HCT116 (cell line): ENCODE measurements around the gene RYR2. TPM values are rescaled to one million over a fixed set of nuclear protein-coding genes. Genes with fewer than 3 reads are reported as not detected.

ENCODE experiments used
- ATAC-seq: fragments of 200-7000 bp; cut with Tn5 transposase; 2 replicates; pipeline ENCODE4 v1.9.1; 2020; ENCODE audit warnings: mild to moderate bottlenecking, moderate library complexity
- BruUV-seq: library from RNA; stranded (reverse); fragments of 400-500 nt; replicated peaks from 2 replicates; lab custom pipeline; 2021; lab: Mats Ljungman, UMichigan
- CTCF ChIA-PET: fragments of 300-600 bp; sonication (Branson Sonifier 250); formaldehyde crosslinking; loops from one replicate; lab custom pipeline; 2021; ENCODE audit warnings: antibody characterized with exemption; lab: Charles Lee
- POLR2A ChIA-PET: fragments of 300-600, 350-600 bp; sonication (Branson Sonifier 250); formaldehyde crosslinking; loops from one replicate; lab custom pipeline; 2021; ENCODE audit warnings: antibody characterized with exemption; lab: Charles Lee
- RAD21 ChIA-PET, 2 experiments: fragments of 300-600 bp; sonication (Branson Sonifier 250); formaldehyde crosslinking; loops; one replicate each; lab custom pipeline; 2023; ENCODE audit warnings: low total read pairs in 2 of 2; ENCODE audit not compliant: uncharacterized antibody in 2 of 2, unreplicated experiment in 2 of 2, low non-redundant PET in 1 of 2; lab: Charles Lee
- DNase-seq: peaks from one replicate; pipeline ENCODE4 v3.0.0-alpha.2; 2010; ENCODE audit warnings: low read depth, low spot score
- H2AFZ ChIP-seq: fragments of 200-600 bp; shearing (Covaris generic), sonication (generic); 2 replicates; pipeline ENCODE4 v1.6.1; 2017; ENCODE audit warnings: low read depth, mixed run types, mixed read lengths, antibody characterized with exemption, low read length; ENCODE audit not compliant: poor library complexity, severe bottlenecking
- H3K27ac ChIP-seq: 2 replicates; pipeline ENCODE4 v1.5.1; 2012; ENCODE audit warnings: low read depth, low read length
- H3K27me3 ChIP-seq: fragments of 200-600 bp; sonication (generic); 2 replicates; pipeline ENCODE4 v1.6.1; 2016; ENCODE audit warnings: mixed run types, low read length, mixed read lengths; ENCODE audit not compliant: insufficient read depth
- H3K36me3 ChIP-seq, 2 experiments: fragments of 200-500 bp in 1 of 2; fragments of 200-600 bp in 1 of 2; sonication (Bioruptor generic) in 1 of 2; sonication (generic) in 1 of 2; 2 replicates each; pipeline versions ENCODE4 v1.5.1 to v1.6.1; 2014 to 2016; ENCODE audit warnings: low read length in 2 of 2, inconsistent platforms in 1 of 2, mixed read lengths in 1 of 2, mixed run types in 1 of 2; ENCODE audit not compliant: insufficient read depth in 2 of 2, control insufficient read depth in 1 of 2
- H3K4me1 ChIP-seq, 2 experiments: fragments of 200-600 bp in 1 of 2; sonication (generic) in 1 of 2; 2 replicates each; pipeline versions ENCODE4 v1.5.1 to v1.6.1; 2012 to 2017; ENCODE audit warnings: low read length in 2 of 2, inconsistent platforms in 1 of 2, mild to moderate bottlenecking in 1 of 2, mixed read lengths in 1 of 2, mixed run types in 1 of 2, moderate library complexity in 1 of 2; ENCODE audit not compliant: insufficient read depth in 2 of 2, control insufficient read depth in 1 of 2
- H3K4me2 ChIP-seq: fragments of 200-600 bp; sonication (generic); 2 replicates; pipeline ENCODE4 v1.6.1; 2017; ENCODE audit warnings: mixed run types, low read length, mixed read lengths
- H3K4me3 ChIP-seq, 2 experiments: fragments of 200-600 bp in 1 of 2; sonication (generic) in 1 of 2; replicated peaks in 1 of 2; 2 replicates each; pipeline ENCODE4 v1.5.1; 2011 to 2016; ENCODE audit warnings: low read length in 2 of 2, control low read depth in 1 of 2, low read depth in 1 of 2, mild to moderate bottlenecking in 1 of 2, mixed read lengths in 1 of 2, mixed run types in 1 of 2
- H3K79me2 ChIP-seq: fragments of 200-600 bp; sonication (generic); 2 replicates; pipeline ENCODE4 v1.6.1; 2017; ENCODE audit warnings: mild to moderate bottlenecking, mixed run types, low read length, moderate library complexity, mixed read lengths; ENCODE audit not compliant: insufficient read depth
- H3K9ac ChIP-seq: fragments of 200-600 bp; sonication (generic); 2 replicates; pipeline ENCODE4 v1.6.1; 2016; ENCODE audit warnings: low read length, mixed read lengths
- H3K9me2 ChIP-seq: fragments of 200-600 bp; sonication (generic), shearing (Covaris generic); 2 replicates; pipeline ENCODE4 v1.6.1; 2017; ENCODE audit warnings: mixed run types, mild to moderate bottlenecking, moderate library complexity; ENCODE audit not compliant: insufficient read depth
- H3K9me3 ChIP-seq, 2 experiments: fragments of 200-500 bp in 1 of 2; fragments of 200-600 bp in 1 of 2; sonication (Bioruptor generic) in 1 of 2; sonication (generic) in 1 of 2; 2 replicates each; pipeline ENCODE4 v1.6.1; 2014 to 2017; ENCODE audit warnings: low read length in 2 of 2, mixed read lengths in 2 of 2, inconsistent platforms in 1 of 2, low read depth in 1 of 2, mild to moderate bottlenecking in 1 of 2, mixed run types in 1 of 2, moderate library complexity in 1 of 2; ENCODE audit not compliant: control insufficient read depth in 1 of 2, insufficient read depth in 1 of 2
- H4K20me1 ChIP-seq: fragments of 200-600 bp; sonication (generic), shearing (Covaris generic); 2 replicates; pipeline ENCODE4 v1.6.1; 2017; ENCODE audit warnings: mixed run types, mild to moderate bottlenecking, moderate library complexity; ENCODE audit not compliant: insufficient read depth
- CBX3 ChIP-seq: IDR thresholded peaks from 2 replicates; pipeline ENCODE4 v1.6.1; 2012; ENCODE audit warnings: low read depth
- EGR1 ChIP-seq: IDR thresholded peaks from 2 replicates; pipeline ENCODE4 v1.6.1; 2012; ENCODE audit warnings: low read depth
- ELF1 ChIP-seq: IDR thresholded peaks from 2 replicates; pipeline ENCODE4 v1.6.1; 2012; ENCODE audit warnings: low read depth, borderline replicate concordance
- EZH2phosphoT487 ChIP-seq: fragments of 200-600 bp; IDR thresholded peaks from 2 replicates; pipeline ENCODE4 v1.6.1; 2018; ENCODE audit warnings: antibody characterized with exemption, borderline replicate concordance
- FOSL1 ChIP-seq: IDR thresholded peaks from 2 replicates; pipeline ENCODE4 v1.6.1; 2012; ENCODE audit warnings: low read depth
- JUND ChIP-seq: IDR thresholded peaks from 2 replicates; pipeline ENCODE4 v1.6.1; 2012
- POLR2AphosphoS5 ChIP-seq: IDR thresholded peaks from 2 replicates; pipeline ENCODE4 v1.6.1; 2011; ENCODE audit warnings: mild to moderate bottlenecking, low read depth, low read length, moderate library complexity
- RAD21 ChIP-seq: IDR thresholded peaks from 2 replicates; pipeline ENCODE4 v1.6.1; 2012; ENCODE audit warnings: low read depth, mild to moderate bottlenecking
- SIN3A ChIP-seq: IDR thresholded peaks from 2 replicates; pipeline ENCODE4 v1.6.1; 2012; ENCODE audit warnings: low read depth
- SP1 ChIP-seq: IDR thresholded peaks from 2 replicates; pipeline ENCODE4 v1.6.1; 2012; ENCODE audit warnings: low read depth
- TCF7L2 ChIP-seq: IDR thresholded peaks from 2 replicates; pipeline ENCODE4 v1.7.0; 2011; ENCODE audit warnings: borderline replicate concordance, inconsistent platforms; ENCODE audit not compliant: insufficient read depth, insufficient read length; ENCODE audit errors: extremely low read depth
- ZFX ChIP-seq: fragments of 450-650 bp; IDR thresholded peaks from 2 replicates; pipeline ENCODE4 v1.6.1; 2017
- ZNF274 ChIP-seq: fragments of 200-500 bp; sonication (Bioruptor generic); IDR thresholded peaks from 2 replicates; pipeline ENCODE4 v1.6.1; 2014; ENCODE audit warnings: mild to moderate bottlenecking, low read depth, low read length, inconsistent platforms
- intact Hi-C: fragments of 100-400 bp; cut with micrococcal nuclease; formaldehyde crosslinking; loops from 2 replicates; pipeline ENCODE4 v1.10.0; 2022
- total RNA-seq: library from RNA; stranded (reverse); gene quantifications from one replicate; pipeline ENCODE4 v1.2.1, GENCODE V29; 2021; ENCODE audit not compliant: unreplicated experiment
- TF ChIP-seq, protein P1 (sequence below): IDR thresholded peaks from 2 replicates; pipeline ENCODE4 v1.6.1; 2012; ENCODE audit warnings: low read depth
- TF ChIP-seq, protein P2 (sequence below): IDR thresholded peaks from 2 replicates; pipeline ENCODE4 v1.6.1; 2012
- TF ChIP-seq, protein P3 (sequence below): IDR thresholded peaks from 2 replicates; pipeline ENCODE4 v1.6.1; 2012
- TF ChIP-seq, protein P4 (sequence below), 3 experiments: fragments of 200-600 bp in 1 of 3; sonication (generic) in 1 of 3; IDR thresholded peaks in 2 of 3; conservative IDR thresholded peaks in 1 of 3; 2 replicates each; pipeline ENCODE4 v1.5.1; 2012 to 2017; ENCODE audit warnings: low read depth in 2 of 3, low read length in 2 of 3, antibody characterized with exemption in 1 of 3, borderline replicate concordance in 1 of 3, control low read depth in 1 of 3, mild to moderate bottlenecking in 1 of 3, mixed read lengths in 1 of 3, mixed run types in 1 of 3, moderate library complexity in 1 of 3; ENCODE audit not compliant: insufficient read depth in 1 of 3

RYR2 gene
- total RNA-seq, 1 experiment from 2014 or later: 0.02 TPM

DNA sequence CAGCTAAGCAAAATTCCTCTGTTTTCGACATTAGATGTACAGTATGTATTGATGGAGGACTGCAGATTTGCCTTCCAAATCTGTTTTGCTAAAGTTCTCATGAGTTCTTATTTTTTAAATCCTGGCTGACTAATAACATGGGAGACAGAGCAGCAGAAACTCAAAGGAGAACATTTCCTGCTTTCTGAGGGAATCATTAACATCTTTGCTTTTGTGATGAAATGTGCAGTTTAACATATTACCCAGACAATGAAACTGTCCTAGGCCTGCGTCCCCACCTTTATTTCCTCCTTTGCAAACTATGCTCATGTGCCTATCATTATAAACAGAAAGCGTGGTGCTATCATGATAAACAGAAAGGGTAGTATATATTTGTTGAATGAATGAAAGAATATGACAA is 698.9 kb downstream of the RYR2 start (continued):
- TF ChIP-seq, protein P1, sequence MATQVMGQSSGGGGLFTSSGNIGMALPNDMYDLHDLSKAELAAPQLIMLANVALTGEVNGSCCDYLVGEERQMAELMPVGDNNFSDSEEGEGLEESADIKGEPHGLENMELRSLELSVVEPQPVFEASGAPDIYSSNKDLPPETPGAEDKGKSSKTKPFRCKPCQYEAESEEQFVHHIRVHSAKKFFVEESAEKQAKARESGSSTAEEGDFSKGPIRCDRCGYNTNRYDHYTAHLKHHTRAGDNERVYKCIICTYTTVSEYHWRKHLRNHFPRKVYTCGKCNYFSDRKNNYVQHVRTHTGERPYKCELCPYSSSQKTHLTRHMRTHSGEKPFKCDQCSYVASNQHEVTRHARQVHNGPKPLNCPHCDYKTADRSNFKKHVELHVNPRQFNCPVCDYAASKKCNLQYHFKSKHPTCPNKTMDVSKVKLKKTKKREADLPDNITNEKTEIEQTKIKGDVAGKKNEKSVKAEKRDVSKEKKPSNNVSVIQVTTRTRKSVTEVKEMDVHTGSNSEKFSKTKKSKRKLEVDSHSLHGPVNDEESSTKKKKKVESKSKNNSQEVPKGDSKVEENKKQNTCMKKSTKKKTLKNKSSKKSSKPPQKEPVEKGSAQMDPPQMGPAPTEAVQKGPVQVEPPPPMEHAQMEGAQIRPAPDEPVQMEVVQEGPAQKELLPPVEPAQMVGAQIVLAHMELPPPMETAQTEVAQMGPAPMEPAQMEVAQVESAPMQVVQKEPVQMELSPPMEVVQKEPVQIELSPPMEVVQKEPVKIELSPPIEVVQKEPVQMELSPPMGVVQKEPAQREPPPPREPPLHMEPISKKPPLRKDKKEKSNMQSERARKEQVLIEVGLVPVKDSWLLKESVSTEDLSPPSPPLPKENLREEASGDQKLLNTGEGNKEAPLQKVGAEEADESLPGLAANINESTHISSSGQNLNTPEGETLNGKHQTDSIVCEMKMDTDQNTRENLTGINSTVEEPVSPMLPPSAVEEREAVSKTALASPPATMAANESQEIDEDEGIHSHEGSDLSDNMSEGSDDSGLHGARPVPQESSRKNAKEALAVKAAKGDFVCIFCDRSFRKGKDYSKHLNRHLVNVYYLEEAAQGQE: no peak
- TF ChIP-seq, protein P2, sequence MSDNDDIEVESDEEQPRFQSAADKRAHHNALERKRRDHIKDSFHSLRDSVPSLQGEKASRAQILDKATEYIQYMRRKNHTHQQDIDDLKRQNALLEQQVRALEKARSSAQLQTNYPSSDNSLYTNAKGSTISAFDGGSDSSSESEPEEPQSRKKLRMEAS: no peak
- no peak for TF ChIP-seq SP1
- TF ChIP-seq EGR1: no peak

DNA sequence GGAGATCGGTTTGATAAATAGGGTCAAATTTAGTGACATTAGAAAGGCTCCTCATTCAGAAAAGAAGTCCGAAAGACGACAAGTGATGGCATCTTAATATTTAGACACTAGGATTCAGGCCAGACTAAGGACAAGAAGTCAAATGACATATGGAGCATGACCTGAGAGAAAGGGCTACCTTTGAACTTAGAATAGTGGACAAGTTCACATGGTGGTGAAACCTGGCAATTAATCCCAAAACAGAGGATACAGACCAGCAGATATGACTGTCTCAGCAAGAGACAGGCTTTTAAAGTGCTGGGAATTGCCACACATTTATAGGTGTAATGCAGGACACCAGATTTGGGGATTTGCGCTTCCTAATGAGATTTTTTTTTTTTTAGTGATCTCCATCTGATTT is 703.6 kb downstream of the RYR2 start:
- no TSS peak for BruUV-seq
- H3K27me3 ChIP-seq: no peaks in the 10 kb centered on the region
- RAD21 ChIA-PET: no interaction called here
- no peaks in the 10 kb centered on the region for H3K4me1 ChIP-seq
- intact Hi-C loops: no loop called here
- H4K20me1 ChIP-seq: no peaks in the 10 kb centered on the region
- CTCF ChIA-PET: no interaction called here
- no peak overlapping the region for H3K27ac ChIP-seq
- ATAC-seq (no peak), DNase-seq (no peak)
- no peak overlapping the region for H3K4me2 ChIP-seq
- no peak overlapping the region for H2AFZ ChIP-seq
- POLR2A ChIA-PET: no interaction called here
- no peak overlapping the region for H3K9ac ChIP-seq
- H3K9me2 ChIP-seq: no peaks in the 10 kb centered on the region
- no peak overlapping the region for H3K4me3 ChIP-seq
- no peaks in the 10 kb centered on the region; the same call in 1 of the 2 replicates for H3K79me2 ChIP-seq
- H3K36me3 ChIP-seq: no peaks in the 10 kb centered on the region
- peaks cover 6 to 20% of the 10 kb centered on the region in 2 experiments; a peak in 2 of 4 replicates for H3K9me3 ChIP-seq
- TF ChIP-seq EZH2phosphoT487 (no peak), CBX3 (no peak), ELF1 (no peak), RAD21 (no peak), POLR2AphosphoS5 (no peak), ZNF274 (no peak), JUND (no peak), TCF7L2 (no peak), SP1 (no peak), FOSL1 (no peak), SIN3A (no peak), ZFX (no peak)
- TF ChIP-seq, protein P3, sequence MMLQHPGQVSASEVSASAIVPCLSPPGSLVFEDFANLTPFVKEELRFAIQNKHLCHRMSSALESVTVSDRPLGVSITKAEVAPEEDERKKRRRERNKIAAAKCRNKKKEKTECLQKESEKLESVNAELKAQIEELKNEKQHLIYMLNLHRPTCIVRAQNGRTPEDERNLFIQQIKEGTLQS: no peak
- TF ChIP-seq, protein P4, sequence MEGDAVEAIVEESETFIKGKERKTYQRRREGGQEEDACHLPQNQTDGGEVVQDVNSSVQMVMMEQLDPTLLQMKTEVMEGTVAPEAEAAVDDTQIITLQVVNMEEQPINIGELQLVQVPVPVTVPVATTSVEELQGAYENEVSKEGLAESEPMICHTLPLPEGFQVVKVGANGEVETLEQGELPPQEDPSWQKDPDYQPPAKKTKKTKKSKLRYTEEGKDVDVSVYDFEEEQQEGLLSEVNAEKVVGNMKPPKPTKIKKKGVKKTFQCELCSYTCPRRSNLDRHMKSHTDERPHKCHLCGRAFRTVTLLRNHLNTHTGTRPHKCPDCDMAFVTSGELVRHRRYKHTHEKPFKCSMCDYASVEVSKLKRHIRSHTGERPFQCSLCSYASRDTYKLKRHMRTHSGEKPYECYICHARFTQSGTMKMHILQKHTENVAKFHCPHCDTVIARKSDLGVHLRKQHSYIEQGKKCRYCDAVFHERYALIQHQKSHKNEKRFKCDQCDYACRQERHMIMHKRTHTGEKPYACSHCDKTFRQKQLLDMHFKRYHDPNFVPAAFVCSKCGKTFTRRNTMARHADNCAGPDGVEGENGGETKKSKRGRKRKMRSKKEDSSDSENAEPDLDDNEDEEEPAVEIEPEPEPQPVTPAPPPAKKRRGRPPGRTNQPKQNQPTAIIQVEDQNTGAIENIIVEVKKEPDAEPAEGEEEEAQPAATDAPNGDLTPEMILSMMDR (IDR thresholded peaks at IDR 0.05 in 2 of 3, conservative IDR thresholded peaks at IDR 0.05 in 1 of 3; ENCODE audit: borderline replicate concordance in 1 of 3, insufficient read depth in 1 of 3, low read depth in 2 of 3, low read length in 2 of 3): no peak
- TF ChIP-seq, protein P1: no peak
